ENCODE results near the gene PEX13. TPM values are rescaled to one million over a fixed set of nuclear protein-coding genes. Genes with fewer than 3 reads are reported as not detected.
A peak's percentile ranks its signal among the peaks of the same experiment; 100 is the strongest.

Gene PEX13
- total and polyA plus RNA-seq, 2 of the 4 experiments (the other 2 are of a cell fraction): 12.1 to 34.8 TPM

DNA sequence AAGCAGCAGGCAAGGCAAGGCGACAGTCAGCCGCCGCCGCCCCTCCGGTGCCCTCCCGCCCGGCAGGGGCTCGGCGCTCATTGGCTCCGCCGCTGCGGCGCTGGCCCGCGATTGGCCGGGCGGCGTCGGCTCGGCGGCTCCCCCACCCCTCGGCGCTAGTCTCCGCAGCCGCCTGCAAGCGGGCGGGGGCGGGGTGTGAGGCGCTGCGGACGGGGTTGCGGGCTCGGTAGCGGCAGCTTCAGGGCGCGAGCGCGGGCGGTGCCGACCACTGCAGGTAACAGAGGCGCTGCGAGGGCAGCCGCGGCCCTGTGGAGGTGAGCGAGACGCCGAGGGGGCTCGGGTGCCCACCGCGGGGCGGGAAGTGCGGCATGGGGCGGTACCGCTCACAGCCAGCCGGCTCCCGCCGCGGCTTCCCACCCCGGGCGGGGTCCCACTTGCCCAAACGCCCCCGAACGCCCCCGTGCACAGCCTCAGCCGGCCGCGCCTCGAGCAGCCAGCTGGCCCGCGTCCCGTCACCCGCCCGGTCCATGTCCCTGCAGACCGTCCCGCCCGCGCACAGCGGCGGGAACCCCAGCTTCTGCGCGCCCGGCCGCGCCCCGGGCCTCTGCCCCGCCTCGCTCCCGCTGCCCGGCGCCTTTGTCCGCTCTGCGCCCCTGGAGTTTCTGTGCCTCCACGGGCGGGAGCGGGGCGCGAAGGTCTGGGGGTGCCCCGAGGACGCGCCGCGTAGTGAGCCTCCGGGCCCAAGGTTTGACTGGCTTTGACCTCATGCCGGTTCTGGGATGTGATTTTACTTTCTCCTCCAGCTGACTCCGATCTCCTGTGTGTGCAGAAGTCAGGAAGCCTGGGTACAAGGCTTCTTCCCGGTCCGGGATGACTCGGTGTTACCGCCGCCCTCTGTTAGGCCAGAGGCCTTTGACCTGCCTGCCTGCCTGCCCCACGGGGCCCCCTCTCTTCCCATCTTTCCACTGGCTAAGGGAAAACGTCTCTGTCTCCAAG is 48.5 kb downstream of the PEX13 start, which contains the start of gene SANBR:
SANBR (plus strand) TSS at position 158 of the 996 bp plus-strand sequence. CDS start 4,480 bp downstream, outside the sequence.
- H3K4ac ChIP-seq (ENCODE audit: low read depth, low read length): peak within 1 kb of the TSS; percentile 34; the same call in 1 of the 2 replicates
- peaks cover 17% of the 10 kb centered on the region in 2 experiments for H3K79me1 ChIP-seq (ENCODE audit: low read depth in 1 of 2, low read length in 2 of 2)
- 0 out of 2 replicates have a peak within 1 kb of the TSS, but pooled peaks have one; percentile 17 for H4K91ac ChIP-seq (ENCODE audit: insufficient read depth, low read depth, low read length)
- H3K4me1 ChIP-seq (ENCODE audit: control insufficient read depth, insufficient read depth, low read length): no peaks in the 10 kb centered on the region
- H3K27ac ChIP-seq (ENCODE audit: insufficient read depth, low read length): peak within 1 kb of the TSS; percentile 88
- 0% methylated on average over 12 of the region's 112 CpGs; no CpG with 5 or more reads in 1 of the 2 experiments for WGBS, 2 experiments (ENCODE audit: extremely low coverage in 2 of 2, insufficient read length in 1 of 2)
- no peak within 1 kb of the TSS for H2BK20ac ChIP-seq (ENCODE audit: low read depth, low read length)
- H2BK5ac ChIP-seq (ENCODE audit: low read depth, low read length, poor library complexity, severe bottlenecking): peak within 1 kb of the TSS; percentile 37
- dilution Hi-C loops (cut with HindIII; ENCODE audit: low sequenced_read_pairs, unreplicated experiment): no loop called here
- ChIA-PET POLR2A (ENCODE audit: unreplicated experiment) (no interaction called here), CTCF (interaction anchor here (1.0 kb wide), 1 partner anchor 9 kb away, joined by 3 read pairs; no protein-coding TSS in a partner anchor)
- peak within 1 kb of the TSS; percentile 89 for H3K9ac ChIP-seq (ENCODE audit: low read depth, low read length)
- peak within 1 kb of the TSS; percentile 14; the same call in 1 of the 2 replicates for H2BK120ac ChIP-seq (ENCODE audit: low read depth, low read length)
- H4K20me1 ChIP-seq (ENCODE audit: insufficient read depth, low read length): no peaks in the 10 kb centered on the region
- no peaks in the 10 kb centered on the region for H3K9me1 ChIP-seq (ENCODE audit: insufficient read depth, low read length)
- H2AK5ac ChIP-seq (ENCODE audit: low read depth, low read length): no peak within 1 kb of the TSS
- DNase-seq: peak; percentile 67
- peak; percentile 98 for ATAC-seq (ENCODE audit: low read depth)
- H3K56ac ChIP-seq (ENCODE audit: extremely low read depth, insufficient read depth, low read length): peak within 1 kb of the TSS; percentile 79
- intact Hi-C loops (cut with micrococcal nuclease): no loop called here
- peak within 1 kb of the TSS; percentile 48; the same call in 1 of the 2 replicates for H3K14ac ChIP-seq (replicated peaks; ENCODE audit: low read depth, low read length)
- peak within 1 kb of the TSS; percentile 96 for H2AFZ ChIP-seq (replicated peaks; ENCODE audit: low read length, poor library complexity)
- H4K8ac ChIP-seq (ENCODE audit: low read depth in 2 of 2, low read length in 2 of 2): peak within 1 kb of the TSS; percentile 66 to 83
- in situ Hi-C loops (cut with MboI; ENCODE audit: low sequenced_read_pairs): no loop called here
- peak within 1 kb of the TSS; percentile 77 for H3K4me3 ChIP-seq (ENCODE audit: insufficient read depth, low read depth, low read length)
- peaks cover 2% of the 10 kb centered on the region for H3K36me3 ChIP-seq (ENCODE audit: control insufficient read depth, insufficient read depth, low read length)
- peak within 1 kb of the TSS; percentile 13 for H4K5ac ChIP-seq (ENCODE audit: low read depth, low read length)
- no peaks in the 10 kb centered on the region for H3K27me3 ChIP-seq (ENCODE audit: control insufficient read depth, insufficient read depth, low read length)
- no peaks in the 10 kb centered on the region for H3K9me3 ChIP-seq (ENCODE audit: control insufficient read depth, insufficient read depth, low read length)
- no TSS peak for BruUV-seq (replicated peaks)
- TF ChIP-seq POLR2A (IDR thresholded peaks at IDR 0.05; ENCODE audit: low read depth, low read length) (no peak), MAZ (IDR thresholded peaks at IDR 0.05; ENCODE audit: borderline replicate concordance, low read depth, low read length) (peak; percentile 82)
- peak within 1 kb of the TSS; percentile 4; the same call in 1 of the 2 replicates for H3K18ac ChIP-seq (ENCODE audit: low read depth, low read length)
- peak within 1 kb of the TSS; percentile 90 for H3K4me2 ChIP-seq (ENCODE audit: low read depth, low read length)
- H2AK9ac ChIP-seq (replicated peaks; ENCODE audit: low read depth, low read length, poor library complexity): peak within 1 kb of the TSS; percentile 66
- no peak within 1 kb of the TSS for H2BK15ac ChIP-seq (ENCODE audit: low read depth, low read length)
- peak within 1 kb of the TSS; percentile 54 for H3K23ac ChIP-seq (ENCODE audit: low read depth, low read length)
